A673 (cell line): ENCODE results near the gene DLGAP1.

Experiments
- CTCF ChIP-seq: fragments of 300-800, 200-600 bp; sonication (generic); conservative IDR thresholded peaks from 2 replicates; pipeline ENCODE4 v1.5.1; 2017; ENCODE audit warnings: low read depth, mild to moderate bottlenecking, antibody characterized with exemption, low read length, moderate library complexity, mixed read lengths
- EZH2 ChIP-seq: fragments of 200-600 bp; sonication (generic); IDR thresholded peaks from 2 replicates; pipeline ENCODE4 v1.6.1; 2017; ENCODE audit warnings: borderline replicate concordance, low read depth, mild to moderate bottlenecking, mixed read lengths, antibody characterized with exemption, low read length; ENCODE audit not compliant: poor library complexity, severe bottlenecking

DNA sequence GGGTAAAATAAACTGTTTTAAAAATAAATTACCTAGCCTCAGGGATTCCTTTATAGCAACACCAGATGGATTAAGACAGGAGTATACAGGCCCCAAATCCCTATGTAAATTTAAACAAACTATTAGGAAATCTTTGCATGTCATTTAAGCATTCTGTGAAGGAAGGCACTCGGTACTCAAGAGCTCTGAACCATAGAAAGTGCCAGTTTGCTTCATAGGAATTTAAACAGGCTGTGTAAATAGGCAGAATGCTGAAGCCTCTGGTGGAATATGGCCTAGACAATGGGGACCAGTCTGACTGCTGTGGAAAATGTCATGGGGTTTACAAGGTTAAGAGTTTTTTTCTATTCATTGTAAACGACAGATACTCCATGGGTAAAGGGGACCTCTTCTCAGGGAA is 377.4 kb downstream of the DLGAP1 start:
- TF ChIP-seq CTCF (no peak), EZH2 (no peak)
